Gastroesophageal sphincter (tissue), 4 donors: Measurements from ENCODE around the gene PPFIA1. TPM values are rescaled to one million over a fixed set of nuclear protein-coding genes. Genes with fewer than 3 reads are reported as not detected.

ENCODE experiments used
- ATAC-seq: fragments of 150-250 bp; one replicate; pipeline ENCODE4 v1.9.1; 2016; ENCODE audit warnings: mild to moderate bottlenecking, moderate library complexity
- H3K27ac ChIP-seq, 4 donors: fragments of 200-600 bp; sonication (generic) in 3 of 4; 1 replicate in 3 of 4; 2 replicates in 1 of 4; pipeline ENCODE4 v1.5.1; 2016 to 2019
- H3K27me3 ChIP-seq: fragments of 200-600 bp; sonication (generic); one replicate; pipeline ENCODE4 v1.5.1; 2019
- H3K36me3 ChIP-seq, 2 donors: fragments of 200-600 bp; sonication (generic); one replicate each; pipeline ENCODE4 v1.5.1; 2019; ENCODE audit warnings: control low read depth in 1 of 2
- H3K4me1 ChIP-seq, 3 donors: fragments of 200-600 bp; sonication (generic); 1 replicate in 2 of 3; 2 replicates in 1 of 3; pipeline ENCODE4 v1.5.1; 2016 to 2019; ENCODE audit warnings: control low read depth in 2 of 3
- H3K4me3 ChIP-seq, 2 donors: fragments of 200-600 bp; sonication (generic); one replicate each; pipeline ENCODE4 v1.5.1; 2019; ENCODE audit warnings: mild to moderate bottlenecking in 1 of 2, moderate library complexity in 1 of 2
- H3K9me3 ChIP-seq, 3 donors: fragments of 200-600 bp; sonication (generic); one replicate each; pipeline ENCODE4 v1.5.1; 2017 to 2019; ENCODE audit warnings: control low read depth in 2 of 3
- EP300 ChIP-seq: sonication (generic); formaldehyde crosslinking; IDR thresholded peaks from one replicate; pipeline ENCODE4 v1.6.1; 2017; ENCODE audit warnings: antibody characterized with exemption, mild to moderate bottlenecking
- POLR2A ChIP-seq, 2 donors: fragments of 450-650 bp; IDR thresholded peaks; one replicate each; pipeline ENCODE4 v1.6.1; 2017; ENCODE audit warnings: antibody characterized with exemption in 2 of 2, mild to moderate bottlenecking in 2 of 2, moderate library complexity in 1 of 2
- POLR2AphosphoS5 ChIP-seq: sonication (generic); formaldehyde crosslinking; IDR thresholded peaks from one replicate; pipeline ENCODE4 v1.6.1; 2017; ENCODE audit warnings: antibody characterized with exemption
- WGBS, 2 donors: methylation state at CpG; one replicate each; pipeline ENCODE4 v1.1.5; 2018; ENCODE audit warnings: low coverage in 1 of 2; 5-methylcytosine and 5-hydroxymethylcytosine counted together
- small RNA-seq, 4 donors: library from RNA; depleted of rRNA; stranded (forward); fragments of <200 nt; gene quantifications; one replicate each; pipeline ENCODE3, GENCODE V24; 2016
- total RNA-seq, 4 donors: library from RNA; depleted of rRNA; stranded (reverse); fragments of >200 nt; gene quantifications; one replicate each; pipeline ENCODE4 v1.1.0, GENCODE V29; 2016
- TF ChIP-seq, protein P1 (sequence below), 4 experiments: fragments of 200-600 bp in 2 of 4; fragments of 450-650 bp in 2 of 4; sonication (generic) in 1 of 4; IDR thresholded peaks; one replicate each; pipeline ENCODE4 v1.5.1; 2017 to 2019; ENCODE audit warnings: antibody characterized with exemption in 4 of 4, mild to moderate bottlenecking in 2 of 4, moderate library complexity in 2 of 4

The PPFIA1 gene
- total RNA-seq, 4 donors from 2014 or later = 54.3 to 68.8 (median 61.5) TPM

DNA sequence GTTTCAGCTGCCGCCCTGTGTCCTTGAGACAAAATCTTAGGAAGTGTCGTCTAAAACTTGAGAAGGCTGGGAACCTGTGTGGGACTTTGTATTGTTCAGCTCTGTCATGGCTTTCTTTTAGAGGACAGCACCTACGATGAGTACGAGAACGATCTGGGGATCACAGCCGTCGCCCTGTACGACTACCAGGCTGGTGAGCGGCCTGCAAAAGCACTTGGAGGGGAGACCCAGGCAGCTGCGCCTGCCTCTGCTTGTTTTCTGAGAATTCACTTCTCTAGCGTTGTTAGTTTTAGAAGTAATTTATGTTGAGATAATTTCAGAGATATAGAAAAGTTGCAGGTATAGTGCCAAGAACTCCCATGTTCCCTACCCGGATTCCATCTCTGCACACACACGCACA, 163.0 kb downstream of the PPFIA1 start:
- H3K27me3 ChIP-seq = no peaks in the 10 kb centered on the region
- no peak overlapping the region for H3K27ac ChIP-seq
- peaks cover 0 to 100% of the 10 kb centered on the region in 2 donors for H3K36me3 ChIP-seq
- H3K9me3 ChIP-seq = no peaks in the 10 kb centered on the region
- TF ChIP-seq, protein P1, sequence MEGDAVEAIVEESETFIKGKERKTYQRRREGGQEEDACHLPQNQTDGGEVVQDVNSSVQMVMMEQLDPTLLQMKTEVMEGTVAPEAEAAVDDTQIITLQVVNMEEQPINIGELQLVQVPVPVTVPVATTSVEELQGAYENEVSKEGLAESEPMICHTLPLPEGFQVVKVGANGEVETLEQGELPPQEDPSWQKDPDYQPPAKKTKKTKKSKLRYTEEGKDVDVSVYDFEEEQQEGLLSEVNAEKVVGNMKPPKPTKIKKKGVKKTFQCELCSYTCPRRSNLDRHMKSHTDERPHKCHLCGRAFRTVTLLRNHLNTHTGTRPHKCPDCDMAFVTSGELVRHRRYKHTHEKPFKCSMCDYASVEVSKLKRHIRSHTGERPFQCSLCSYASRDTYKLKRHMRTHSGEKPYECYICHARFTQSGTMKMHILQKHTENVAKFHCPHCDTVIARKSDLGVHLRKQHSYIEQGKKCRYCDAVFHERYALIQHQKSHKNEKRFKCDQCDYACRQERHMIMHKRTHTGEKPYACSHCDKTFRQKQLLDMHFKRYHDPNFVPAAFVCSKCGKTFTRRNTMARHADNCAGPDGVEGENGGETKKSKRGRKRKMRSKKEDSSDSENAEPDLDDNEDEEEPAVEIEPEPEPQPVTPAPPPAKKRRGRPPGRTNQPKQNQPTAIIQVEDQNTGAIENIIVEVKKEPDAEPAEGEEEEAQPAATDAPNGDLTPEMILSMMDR (IDR thresholded peaks at IDR 0.05) = no peak
- no peak for TF ChIP-seq POLR2A (IDR thresholded peaks at IDR 0.05)
- TF ChIP-seq EP300 = no peak
- TF ChIP-seq POLR2AphosphoS5 = no peak
- H3K4me3 ChIP-seq = no peak overlapping the region
- ATAC-seq = no peak
- WGBS, 2 donors = 83 to 86% methylated on average over 3 to 11 of the region's 13 CpGs
- H3K4me1 ChIP-seq = no peaks in the 10 kb centered on the region

Small RNA genes lying within 50 kb of the gene (small RNA-seq; reads per million reads assigned to genes)
- gene MIR548K = 0.45 to 6.8 (median 2.4) reads per million in 4 donors

Other genes starting within 250 kb of the PPFIA1 start
- 10 to 100 TPM; 22.5 to 57.6 (median 41.4) TPM for gene ANO1, start 192.4 kb upstream of the PPFIA1 start, total RNA-seq
- 10 to 100 TPM; 17.0 to 26.6 (median 21.9) TPM for gene FADD, start 67.4 kb upstream of the PPFIA1 start, total RNA-seq
- 100 to 1,000 TPM; 164 to 316 (median 179) TPM for gene CTTN, start 127.8 kb downstream of the PPFIA1 start, total RNA-seq